SIG-M5 treated with dmso at 0.1 percent for 504 hours (cell line): ENCODE data around the gene PHF2.

ENCODE experiments used
- DNase-seq: peaks from one replicate; lab custom pipeline; 2025; ENCODE audit not compliant: unreplicated experiment; lab: John Stamatoyannopoulos, UW

PHF2 gene

GRCh38 chr9:93598647-93599241, 22.4 kb downstream of the PHF2 start:
- DNase-seq = no peak

GRCh38 chr9:93599571-93600403, 23.4 kb downstream of the PHF2 start:
- no peak for DNase-seq

- no peak for DNase-seq
These were observed 24.1 kb downstream of the PHF2 start for GRCh38 chr9:93600504-93600903.

GRCh38 chr9:93601063-93601462, 24.7 kb downstream of the PHF2 start:
- no peak for DNase-seq

GRCh38 chr9:93601666-93602065, 25.3 kb downstream of the PHF2 start:
- no peak for DNase-seq

- DNase-seq = no peak
These were observed 26.6 kb downstream of the PHF2 start for GRCh38 chr9:93603011-93603410.

GRCh38 chr9:93603906-93604326, 27.5 kb downstream of the PHF2 start:
- DNase-seq = no peak

- no peak for DNase-seq
These were observed 29.8 kb downstream of the PHF2 start for GRCh38 chr9:93606187-93606586.

- DNase-seq = no peak
These were observed 33.8 kb downstream of the PHF2 start for GRCh38 chr9:93610206-93610605.

- DNase-seq = no peak
These were observed 35.8 kb downstream of the PHF2 start for GRCh38 chr9:93612052-93612795.

- no peak for DNase-seq
These were observed 36.4 kb downstream of the PHF2 start for GRCh38 chr9:93612796-93613154.

GRCh38 chr9:93613174-93613573, 36.8 kb downstream of the PHF2 start:
- DNase-seq = no peak

- no peak for DNase-seq
These were observed 37.4 kb downstream of the PHF2 start for GRCh38 chr9:93613791-93614190.

- no peak for DNase-seq
These were observed 38.6 kb downstream of the PHF2 start for GRCh38 chr9:93614830-93615468.

- DNase-seq = no peak
These were observed 39.7 kb downstream of the PHF2 start for GRCh38 chr9:93616044-93616443.

- no peak for DNase-seq
These were observed 40.9 kb downstream of the PHF2 start for GRCh38 chr9:93617273-93617672.

GRCh38 chr9:93619272-93619775, 42.9 kb downstream of the PHF2 start:
- DNase-seq = no peak

- no peak for DNase-seq
These were observed 43.7 kb downstream of the PHF2 start for GRCh38 chr9:93620041-93620506.

- no peak for DNase-seq
These were observed 44.8 kb downstream of the PHF2 start for GRCh38 chr9:93620881-93621820.

- DNase-seq = no peak
These were observed 45.5 kb downstream of the PHF2 start for GRCh38 chr9:93621922-93622321.
